Large intestine (tissue), 3 donors: ENCODE measurements around the gene PLXDC2. TPM values are rescaled to one million over a fixed set of nuclear protein-coding genes. Genes with fewer than 3 reads are reported as not detected.
A peak's percentile ranks its signal among the peaks of the same experiment; 100 is the strongest.

Experiments
- DNase-seq, 2 donors: peaks; one replicate each; pipeline versions ENCODE4 v3.0.0 to v3.0.0-alpha.2; 2013
- H3K27ac ChIP-seq: one replicate; pipeline ENCODE4 v1.5.1; 2013; ENCODE audit warnings: low read length
- H3K27me3 ChIP-seq: 2 replicates; pipeline ENCODE4 v1.6.1; 2013; ENCODE audit warnings: low read length; ENCODE audit not compliant: control insufficient read depth, insufficient read depth
- H3K36me3 ChIP-seq: 2 replicates; pipeline ENCODE4 v1.6.1; 2013; ENCODE audit warnings: low read length; ENCODE audit not compliant: control insufficient read depth, insufficient read depth
- H3K4me1 ChIP-seq: one replicate; pipeline ENCODE4 v1.6.1; 2013; ENCODE audit warnings: low read length; ENCODE audit not compliant: control insufficient read depth, insufficient read depth
- H3K4me3 ChIP-seq: one replicate; pipeline ENCODE4 v1.5.1; 2013; ENCODE audit warnings: low read length
- H3K9me3 ChIP-seq: one replicate; pipeline ENCODE4 v1.6.1; 2013; ENCODE audit warnings: mild to moderate bottlenecking, low read depth, low read length, moderate library complexity; ENCODE audit not compliant: control insufficient read depth
- WGBS: methylation state at CpG from one replicate; pipeline ENCODE4 v1.1.5; 2013; ENCODE audit warnings: low lambda C conversion rate; ENCODE audit not compliant: insufficient coverage; 5-methylcytosine and 5-hydroxymethylcytosine counted together
- polyA plus RNA-seq: library from polyadenylated mRNA; unstranded; fragments of 120-200 nt; gene quantifications from one replicate; pipeline ENCODE4 v1.2.1, GENCODE V29; 2013

PLXDC2 gene
- polyA plus RNA-seq, 1 donor = 19.0 TPM

- Histone ChIP-seq H3K4me3 (no peak overlapping the region), H3K36me3 (no peaks in the 10 kb centered on the region), H3K9me3 (no peaks in the 10 kb centered on the region), H3K27ac (no peak overlapping the region), H3K4me1 (peaks cover 24% of the 10 kb centered on the region), H3K27me3 (no peaks in the 10 kb centered on the region)
- WGBS = 83% methylated on average over 1 of the region's 13 CpGs
- peak in 1 of 2 donors; percentile 36 for DNase-seq
Observed at GRCh38 chr10:19921300-19922140, 105.3 kb downstream of the PLXDC2 start.

GRCh38 chr10:19922236-19922963 lies 106.2 kb downstream of the PLXDC2 start:
- peaks cover 24% of the 10 kb centered on the region for H3K4me1 ChIP-seq
- H3K27ac ChIP-seq = no peak overlapping the region
- H3K27me3 ChIP-seq = no peaks in the 10 kb centered on the region
- no peak overlapping the region for H3K4me3 ChIP-seq
- WGBS = no CpG with 5 or more reads among the region's 3 CpGs
- DNase-seq = peak in 1 of 2 donors; percentile 69
- no peaks in the 10 kb centered on the region for H3K36me3 ChIP-seq
- H3K9me3 ChIP-seq = no peaks in the 10 kb centered on the region

- Histone ChIP-seq H3K27ac (no peak overlapping the region), H3K4me1 (peaks cover 9% of the 10 kb centered on the region), H3K36me3 (no peaks in the 10 kb centered on the region), H3K4me3 (no peak overlapping the region), H3K27me3 (no peaks in the 10 kb centered on the region), H3K9me3 (no peaks in the 10 kb centered on the region)
- no CpG with 5 or more reads among the region's 4 CpGs for WGBS
- DNase-seq = peak in 1 of 2 donors; percentile 19
Observed at GRCh38 chr10:19925064-19925463, 108.8 kb downstream of the PLXDC2 start.

GRCh38 chr10:19928936-19929335 lies 112.7 kb downstream of the PLXDC2 start:
- Histone ChIP-seq H3K27me3 (no peaks in the 10 kb centered on the region), H3K4me1 (no peaks in the 10 kb centered on the region), H3K9me3 (no peaks in the 10 kb centered on the region), H3K27ac (no peak overlapping the region), H3K4me3 (no peak overlapping the region), H3K36me3 (no peaks in the 10 kb centered on the region)
- DNase-seq = no peak
- no CpG with 5 or more reads among the region's 7 CpGs for WGBS

GRCh38 chr10:19929506-19930140 lies 113.4 kb downstream of the PLXDC2 start:
- Histone ChIP-seq H3K27ac (no peak overlapping the region), H3K27me3 (no peaks in the 10 kb centered on the region), H3K4me3 (no peak overlapping the region), H3K4me1 (no peaks in the 10 kb centered on the region), H3K36me3 (no peaks in the 10 kb centered on the region), H3K9me3 (no peaks in the 10 kb centered on the region)
- peak in 1 of 2 donors; percentile 26 for DNase-seq
- no CpG with 5 or more reads among the region's 3 CpGs for WGBS

- no peaks in the 10 kb centered on the region for H3K27me3 ChIP-seq
- H3K4me1 ChIP-seq = no peaks in the 10 kb centered on the region
- WGBS = 90% methylated on average over 5 of the region's 12 CpGs
- DNase-seq = no peak
- no peak overlapping the region for H3K4me3 ChIP-seq
- no peak overlapping the region for H3K27ac ChIP-seq
- no peaks in the 10 kb centered on the region for H3K9me3 ChIP-seq
- peaks cover 2% of the 10 kb centered on the region for H3K36me3 ChIP-seq
Observed at GRCh38 chr10:19930936-19931893, 115.0 kb downstream of the PLXDC2 start.

GRCh38 chr10:19931894-19932590 lies 115.8 kb downstream of the PLXDC2 start:
- Histone ChIP-seq H3K27ac (no peak overlapping the region), H3K4me3 (no peak overlapping the region), H3K36me3 (peaks cover 2% of the 10 kb centered on the region)

GRCh38 chr10:19932806-19933371 lies 116.7 kb downstream of the PLXDC2 start:
- Histone ChIP-seq H3K4me1 (no peaks in the 10 kb centered on the region), H3K27ac (no peak overlapping the region), H3K27me3 (no peaks in the 10 kb centered on the region), H3K9me3 (no peaks in the 10 kb centered on the region), H3K4me3 (no peak overlapping the region), H3K36me3 (peaks cover 2% of the 10 kb centered on the region)
- no CpG with 5 or more reads among the region's 5 CpGs for WGBS
- DNase-seq = no peak

More at GRCh38 chr10:19931894-19932590, 115.8 kb downstream of the PLXDC2 start:
- no peak for DNase-seq
- H3K4me1 ChIP-seq = no peaks in the 10 kb centered on the region
- H3K27me3 ChIP-seq = no peaks in the 10 kb centered on the region
- H3K9me3 ChIP-seq = no peaks in the 10 kb centered on the region
- 79% methylated on average over 4 of the region's 4 CpGs for WGBS

- no peaks in the 10 kb centered on the region for H3K9me3 ChIP-seq
- no peaks in the 10 kb centered on the region for H3K27me3 ChIP-seq
- H3K4me3 ChIP-seq = no peak overlapping the region
- WGBS = 100% methylated on average over 1 of the region's 3 CpGs
- no peak for DNase-seq
- H3K36me3 ChIP-seq = peaks cover 2% of the 10 kb centered on the region
- no peak overlapping the region for H3K27ac ChIP-seq
- no peaks in the 10 kb centered on the region for H3K4me1 ChIP-seq
Observed at GRCh38 chr10:19933772-19934171, 117.5 kb downstream of the PLXDC2 start.
